B cell (primary cell): Measurements from ENCODE around the gene CBX1. TPM values are rescaled to one million over a fixed set of nuclear protein-coding genes. Genes with fewer than 3 reads are reported as not detected.

ENCODE experiments used
- ATAC-seq: fragments of 200-7000 bp; cut with Tn5 transposase; one replicate; pipeline ENCODE4 v1.10.0; 2021; ENCODE audit warnings: low read depth, mild to moderate bottlenecking, moderate number of reproducible peaks, moderate library complexity
- CTCF ChIA-PET: fragments of 350-600 bp; sonication (Branson Sonifier 250); formaldehyde crosslinking; loops from one replicate; lab custom pipeline; 2021; ENCODE audit warnings: antibody characterized with exemption, inconsistent platforms; lab: Charles Lee
- POLR2A ChIA-PET: fragments of 350-600 bp; sonication (Branson Sonifier 250); formaldehyde crosslinking; loops from one replicate; lab custom pipeline; 2021; ENCODE audit warnings: antibody characterized with exemption; lab: Charles Lee
- DNase-seq: peaks from one replicate; pipeline ENCODE4 v3.0.0; 2013
- H2AFZ ChIP-seq: 2 replicates; pipeline ENCODE4 v1.6.1; 2012; ENCODE audit warnings: mild to moderate bottlenecking, low read depth, low read length; ENCODE audit not compliant: insufficient read depth, poor library complexity, severe bottlenecking
- H3K27ac ChIP-seq, 2 donors: 1 replicate in 1 of 2; 2 replicates in 1 of 2; pipeline ENCODE4 v1.5.1; 2012 to 2013; ENCODE audit warnings: low read length in 2 of 2, mild to moderate bottlenecking in 2 of 2, moderate library complexity in 1 of 2
- H3K27me3 ChIP-seq, 4 experiments: fragments of 200-600 bp in 1 of 4; sonication (generic) in 1 of 4; replicated peaks in 1 of 4; 1 replicate in 2 of 4; 2 replicates in 2 of 4; pipeline versions ENCODE4 v1.6.1 to v1.7.0; 2013 to 2016; ENCODE audit warnings: low read length in 3 of 4, mild to moderate bottlenecking in 2 of 4, mixed read lengths in 1 of 4, moderate library complexity in 1 of 4; ENCODE audit not compliant: insufficient read depth in 4 of 4, control insufficient read depth in 3 of 4; ENCODE audit errors: control extremely low read depth in 1 of 4
- H3K36me3 ChIP-seq, 2 experiments: replicated peaks in 1 of 2; 1 replicate in 1 of 2; 2 replicates in 1 of 2; pipeline versions ENCODE4 v1.6.1 to v1.7.1; 2013; ENCODE audit warnings: low read length in 1 of 2; ENCODE audit not compliant: insufficient read depth in 2 of 2, control insufficient read depth in 1 of 2; ENCODE audit errors: control extremely low read depth in 1 of 2, extremely low read depth in 1 of 2
- H3K4me1 ChIP-seq, 2 donors: fragments of 200-600 bp in 1 of 2; sonication (generic) in 1 of 2; 1 replicate in 1 of 2; 2 replicates in 1 of 2; pipeline versions ENCODE4 v1.5.1 to v1.6.1; 2013 to 2017; ENCODE audit warnings: low read length in 2 of 2; ENCODE audit not compliant: control insufficient read depth in 2 of 2, insufficient read depth in 2 of 2
- H3K4me2 ChIP-seq: replicated peaks from 2 replicates; pipeline ENCODE3; 2012; ENCODE audit warnings: mild to moderate bottlenecking, low read depth, low read length; ENCODE audit not compliant: poor library complexity, severe bottlenecking
- H3K4me3 ChIP-seq, 5 experiments: fragments of 200-600 bp in 1 of 5; sonication (generic) in 1 of 5; 1 replicate in 3 of 5; 2 replicates in 2 of 5; pipeline versions ENCODE4 v1.5.1 to v1.7.0; 2011 to 2016; ENCODE audit warnings: low read length in 4 of 5, mild to moderate bottlenecking in 4 of 5, low read depth in 2 of 5, control low read depth in 1 of 5, moderate library complexity in 1 of 5; ENCODE audit not compliant: insufficient read depth in 1 of 5; ENCODE audit errors: control extremely low read depth in 1 of 5, extremely low read depth in 1 of 5
- H3K79me2 ChIP-seq: fragments of 200-600 bp; sonication (generic); one replicate; pipeline ENCODE4 v1.6.0; 2016; ENCODE audit warnings: low read length; ENCODE audit not compliant: control insufficient read depth, insufficient read depth
- H3K9ac ChIP-seq: fragments of 200-600 bp; sonication (generic); 2 replicates; pipeline ENCODE4 v1.6.1; 2017; ENCODE audit warnings: mild to moderate bottlenecking, low read length, moderate library complexity
- H3K9me3 ChIP-seq, 3 donors: one replicate each; pipeline versions ENCODE4 v1.6.1 to v1.7.1; 2013; ENCODE audit warnings: low read length in 2 of 3; ENCODE audit not compliant: control insufficient read depth in 2 of 3, insufficient read depth in 1 of 3; ENCODE audit errors: control extremely low read depth in 1 of 3
- H4K20me1 ChIP-seq: 2 replicates; pipeline ENCODE4 v1.6.0; 2012; ENCODE audit warnings: mild to moderate bottlenecking, low read length; ENCODE audit not compliant: insufficient read depth, control insufficient read depth, poor library complexity, severe bottlenecking
- H3K27ac Mint-ChIP-seq: one replicate; pipeline ENCODE4 v1.8.0; 2021; ENCODE audit warnings: mixed read lengths
- H3K27me3 Mint-ChIP-seq: one replicate; pipeline ENCODE4 v1.8.0; 2021; ENCODE audit warnings: mixed read lengths
- H3K4me1 Mint-ChIP-seq: one replicate; pipeline ENCODE4 v1.8.0; 2021; ENCODE audit warnings: mixed read lengths
- H3K4me3 Mint-ChIP-seq: one replicate; pipeline ENCODE4 v1.8.0; 2021; ENCODE audit warnings: mixed read lengths
- H3K9me3 Mint-ChIP-seq: one replicate; pipeline ENCODE4 v1.8.0; 2022; ENCODE audit warnings: mixed read lengths; ENCODE audit not compliant: insufficient read depth
- CTCF ChIP-seq: fragments of 200-600 bp; IDR thresholded peaks from one replicate; pipeline ENCODE4 v1.8.0; 2022; ENCODE audit warnings: antibody characterized with exemption, mild to moderate bottlenecking
- EZH2 ChIP-seq: IDR thresholded peaks from 2 replicates; pipeline ENCODE4 v1.6.1; 2012; ENCODE audit warnings: borderline replicate concordance, low read depth, mild to moderate bottlenecking, moderate library complexity, low read length; ENCODE audit not compliant: insufficient read depth, poor library complexity, severe bottlenecking
- WGBS: methylation state at CpG from one replicate; pipeline ENCODE4 v1.1.5; 2013; ENCODE audit warnings: missing lambda C conversion rate; ENCODE audit not compliant: insufficient coverage; 5-methylcytosine and 5-hydroxymethylcytosine counted together
- intact Hi-C: fragments of 100-400 bp; cut with micrococcal nuclease; formaldehyde crosslinking; loops from one replicate; pipeline ENCODE4 v1.10.0; 2022
- polyA plus RNA-seq: library from polyadenylated mRNA; depleted of rRNA; stranded (reverse); fragments of >200 nt; gene quantifications from 2 replicates; pipeline ENCODE4 v1.2.3, GENCODE V29; 2012
- total RNA-seq, 2 donors: library from RNA; stranded (reverse); fragments of 120-200 nt in 1 of 2; gene quantifications; 1 replicate in 1 of 2; 2 replicates in 1 of 2; pipeline versions ENCODE4 v1.2.3 to v1.2.4, GENCODE V29; 2013 to 2022

Gene CBX1
- total and polyA plus RNA-seq, 2 donors (not counting 1 experiment from before 2014, with no cell fraction given): 9.4 to 33.1 TPM

DNA sequence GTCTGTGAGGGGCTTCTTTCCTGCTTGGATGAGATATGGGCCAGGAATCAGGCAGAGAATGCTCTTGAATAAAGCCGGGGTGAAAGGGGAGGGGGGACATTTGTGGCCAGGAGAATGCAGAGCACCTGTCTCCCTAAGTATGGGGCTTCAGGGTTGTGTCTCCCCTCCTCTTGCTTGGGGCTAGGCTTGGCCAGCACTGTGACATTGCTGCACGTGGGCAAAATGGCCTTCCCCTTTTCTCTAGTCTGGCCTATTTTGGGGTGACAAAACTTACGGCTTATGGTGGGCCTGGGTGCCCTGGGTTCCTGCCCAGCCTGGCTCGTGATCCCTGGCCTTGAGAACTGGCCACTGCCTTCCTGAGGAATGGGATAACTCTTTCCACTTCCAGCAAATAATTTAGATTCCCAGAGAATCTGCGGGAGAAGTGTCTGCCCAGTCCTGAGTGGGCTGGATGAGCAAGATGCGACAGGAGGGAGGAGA lies 47.5 kb downstream of the CBX1 start:
- no peaks in the 10 kb centered on the region for H3K9me3 Mint-ChIP-seq
- no peaks in the 10 kb centered on the region for H3K27me3 ChIP-seq
- peaks cover 75% of the 10 kb centered on the region for H3K79me2 ChIP-seq
- no peaks in the 10 kb centered on the region for H3K27me3 Mint-ChIP-seq
- WGBS: 81% methylated on average over 4 of the region's 6 CpGs
- H4K20me1 ChIP-seq: peaks cover 65% of the 10 kb centered on the region
- no peak overlapping the region for H3K4me2 ChIP-seq
- intact Hi-C loops: no loop called here
- no peak for ATAC-seq
- H3K4me1 Mint-ChIP-seq: peaks cover 68% of the 10 kb centered on the region
- H3K27ac Mint-ChIP-seq: peak overlapping the region; percentile 37
- peaks cover 39 to 48% of the 10 kb centered on the region in 2 donors for H3K4me1 ChIP-seq
- no peak overlapping the region for H3K9ac ChIP-seq
- H3K36me3 ChIP-seq: peaks cover 4 to 62% of the 10 kb centered on the region in 2 experiments
- no peaks in the 10 kb centered on the region for H3K9me3 ChIP-seq
- DNase-seq: no peak
- H2AFZ ChIP-seq: no peak overlapping the region
- no peak overlapping the region for H3K4me3 Mint-ChIP-seq
- ChIA-PET CTCF (interaction anchor here (1.4 to 5.1 kb wide), 3 partner anchors 20 to 55 kb away, joined by 3 to 28 read pairs (median 5); no protein-coding TSS in a partner anchor), POLR2A (no interaction called here)
- H3K27ac ChIP-seq: peak overlapping the region in 1 of 2 donors; percentile 13
- no peak overlapping the region for H3K4me3 ChIP-seq
- TF ChIP-seq EZH2: no peak
- no peak for TF ChIP-seq CTCF

DNA sequence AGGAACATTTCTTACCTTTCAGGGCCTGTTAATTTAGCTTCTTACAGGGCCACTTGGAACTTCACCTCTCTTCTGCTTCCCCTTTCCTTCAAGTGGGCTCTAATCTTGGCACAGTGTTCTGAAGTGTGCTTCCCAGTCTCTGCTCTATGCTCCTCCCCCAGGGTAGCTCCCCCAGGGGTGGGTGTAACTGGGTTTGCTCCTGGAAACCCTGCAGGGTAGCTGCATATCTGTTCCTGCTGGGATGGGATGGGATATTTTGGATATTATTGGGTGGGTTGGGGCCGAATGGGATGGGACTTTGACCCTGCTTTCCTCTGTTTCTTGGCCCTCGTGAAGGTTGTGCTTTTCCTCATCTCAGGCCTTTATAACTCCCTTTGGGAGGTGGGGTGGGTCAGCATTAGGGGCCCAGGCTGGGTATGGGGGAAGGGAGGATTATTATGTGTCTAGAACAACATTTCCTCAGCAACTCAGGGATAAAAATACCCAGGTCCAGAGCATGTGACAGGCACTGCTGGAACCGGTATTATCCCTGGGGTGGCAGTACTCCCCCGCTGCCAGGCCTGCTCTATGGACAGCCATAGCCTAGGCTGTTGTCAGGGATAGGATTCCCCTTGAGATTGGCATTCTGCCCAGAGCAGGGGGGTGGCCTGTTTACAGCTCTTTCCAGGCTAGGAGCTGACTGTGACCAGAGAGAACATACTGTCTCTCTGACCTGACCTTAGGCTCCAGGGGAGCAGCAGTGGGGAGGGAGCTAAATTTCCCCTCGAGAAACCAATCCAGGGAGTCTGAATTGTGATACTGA lies 48.1 kb downstream of the CBX1 start:
- Histone ChIP-seq H3K4me1 (peaks cover 39 to 50% of the 10 kb centered on the region in 2 donors), H3K79me2 (peaks cover 81% of the 10 kb centered on the region), H2AFZ (no peak overlapping the region), H3K27ac (peak overlapping the region in 1 of 2 donors; percentile 13), H4K20me1 (peaks cover 60% of the 10 kb centered on the region), H3K9me3 (no peaks in the 10 kb centered on the region), H3K4me3 (no peak overlapping the region), H3K27me3 (no peaks in the 10 kb centered on the region), H3K36me3 (peaks cover 4 to 56% of the 10 kb centered on the region in 2 experiments), H3K9ac (no peak overlapping the region), H3K4me2 (peak overlapping the region; percentile 1)
- 100% methylated on average over 2 of the region's 5 CpGs for WGBS
- H3K4me1 Mint-ChIP-seq: peaks cover 71% of the 10 kb centered on the region
- H3K27me3 Mint-ChIP-seq: no peaks in the 10 kb centered on the region
- no peak for ATAC-seq
- H3K9me3 Mint-ChIP-seq: no peaks in the 10 kb centered on the region
- TF ChIP-seq EZH2 (no peak), CTCF (no peak)
- H3K4me3 Mint-ChIP-seq: peak overlapping the region; percentile 29
- POLR2A ChIA-PET: no interaction called here
- intact Hi-C loops: no loop called here
- CTCF ChIA-PET: interaction anchor here (0.6 to 5.1 kb wide), 3 partner anchors 18 to 27 kb away, joined by 4 to 28 read pairs (median 5); no protein-coding TSS in a partner anchor
- DNase-seq: no peak
- peak overlapping the region; percentile 37 for H3K27ac Mint-ChIP-seq
